PC-3 (cell line): ENCODE measurements around the gene AFG3L2.

Experiments
- CTCF ChIP-seq: fragments of 300-600 bp; sonication (generic); conservative IDR thresholded peaks from 2 replicates; pipeline ENCODE4 v1.5.1; 2017; ENCODE audit warnings: antibody characterized with exemption, low read depth, mild to moderate bottlenecking, low read length
- EZH2 ChIP-seq: fragments of 300-600 bp; sonication (generic); IDR thresholded peaks from one replicate; pipeline ENCODE4 v1.6.1; 2017; ENCODE audit warnings: antibody characterized with exemption, mild to moderate bottlenecking, low read length; ENCODE audit not compliant: unreplicated experiment
- EZH2phosphoT487 ChIP-seq: fragments of 300-600 bp; sonication (generic); IDR thresholded peaks from 2 replicates; pipeline ENCODE4 v1.6.1; 2018; ENCODE audit warnings: mild to moderate bottlenecking, antibody characterized with exemption, low read length, borderline replicate concordance

DNA sequence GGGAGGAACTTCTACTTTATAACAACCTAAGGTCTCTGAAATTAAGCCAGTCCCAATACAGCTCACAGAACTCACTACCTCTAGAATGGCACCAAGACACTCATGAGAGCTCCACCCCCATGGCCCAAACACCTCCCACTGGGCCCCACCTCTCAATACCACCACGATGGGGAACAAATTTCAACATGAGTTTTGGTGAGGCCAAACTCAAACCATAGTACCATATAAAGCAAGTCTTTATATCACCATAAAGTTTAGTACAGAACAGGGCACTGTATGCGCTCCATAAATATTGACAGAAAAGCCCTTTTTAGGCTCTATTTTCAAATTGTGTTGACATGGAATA lies 3.3 kb downstream of the AFG3L2 start:
- TF ChIP-seq CTCF (no peak), EZH2phosphoT487 (no peak), EZH2 (no peak)
